ENCODE results near the gene MAN2A2. TPM values are rescaled to one million over a fixed set of nuclear protein-coding genes. Genes with fewer than 3 reads are reported as not detected.

The MAN2A2 gene
- total RNA-seq, 1 donor from 2014 or later, result 60.2 TPM

DNA sequence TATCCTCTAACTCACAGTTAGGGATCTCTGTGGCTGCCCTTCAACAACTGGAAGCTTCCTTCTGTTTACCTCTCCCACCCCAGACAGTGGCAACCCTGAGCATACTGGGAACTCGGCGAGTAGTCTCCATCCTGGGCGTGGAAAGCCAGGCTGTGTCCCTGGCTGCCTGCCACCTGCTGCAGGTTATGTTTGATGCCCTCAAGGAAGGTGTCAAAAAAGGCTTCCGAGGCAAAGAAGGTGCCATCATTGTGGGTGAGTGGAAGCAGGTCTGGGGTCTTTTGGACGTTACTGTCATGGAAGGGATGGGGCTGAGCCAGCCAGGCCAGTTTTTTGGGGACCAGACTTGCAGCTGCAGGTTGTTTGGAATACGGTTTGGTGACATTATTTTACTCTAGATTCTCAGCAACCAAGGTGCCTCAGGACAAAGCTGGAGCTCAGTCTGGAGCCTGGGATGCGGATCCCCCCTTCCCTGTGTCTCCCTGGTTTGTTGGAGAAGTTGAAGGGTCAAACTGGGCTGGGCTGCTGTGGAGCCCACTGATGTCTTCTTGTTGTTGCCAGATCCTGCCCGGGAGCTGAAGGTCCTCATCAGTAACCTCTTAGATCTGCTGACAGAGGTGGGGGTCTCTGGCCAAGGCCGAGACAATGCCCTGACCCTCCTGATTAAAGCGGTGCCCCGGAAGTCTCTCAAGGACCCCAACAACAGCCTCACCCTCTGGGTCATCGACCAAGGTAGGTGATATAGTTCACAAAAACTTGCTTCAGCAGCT is 39.4 kb downstream of the MAN2A2 start:
- Mint-ChIP-seq H3K36me3 (no peaks in the 10 kb centered on the region), H3K4me3 (no peak overlapping the region), H3K27ac (no peak overlapping the region), H3K4me1 (ENCODE audit: unreplicated experiment) (no peaks in the 10 kb centered on the region), H3K27me3 (no peaks in the 10 kb centered on the region), H3K9me3 (no peaks in the 10 kb centered on the region)
- DNase-seq (ENCODE audit: extremely low spot score, unreplicated experiment), result no peak
- TF ChIP-seq, protein P1, sequence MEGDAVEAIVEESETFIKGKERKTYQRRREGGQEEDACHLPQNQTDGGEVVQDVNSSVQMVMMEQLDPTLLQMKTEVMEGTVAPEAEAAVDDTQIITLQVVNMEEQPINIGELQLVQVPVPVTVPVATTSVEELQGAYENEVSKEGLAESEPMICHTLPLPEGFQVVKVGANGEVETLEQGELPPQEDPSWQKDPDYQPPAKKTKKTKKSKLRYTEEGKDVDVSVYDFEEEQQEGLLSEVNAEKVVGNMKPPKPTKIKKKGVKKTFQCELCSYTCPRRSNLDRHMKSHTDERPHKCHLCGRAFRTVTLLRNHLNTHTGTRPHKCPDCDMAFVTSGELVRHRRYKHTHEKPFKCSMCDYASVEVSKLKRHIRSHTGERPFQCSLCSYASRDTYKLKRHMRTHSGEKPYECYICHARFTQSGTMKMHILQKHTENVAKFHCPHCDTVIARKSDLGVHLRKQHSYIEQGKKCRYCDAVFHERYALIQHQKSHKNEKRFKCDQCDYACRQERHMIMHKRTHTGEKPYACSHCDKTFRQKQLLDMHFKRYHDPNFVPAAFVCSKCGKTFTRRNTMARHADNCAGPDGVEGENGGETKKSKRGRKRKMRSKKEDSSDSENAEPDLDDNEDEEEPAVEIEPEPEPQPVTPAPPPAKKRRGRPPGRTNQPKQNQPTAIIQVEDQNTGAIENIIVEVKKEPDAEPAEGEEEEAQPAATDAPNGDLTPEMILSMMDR (conservative IDR thresholded peaks at IDR 0.05), result no peak

DNA sequence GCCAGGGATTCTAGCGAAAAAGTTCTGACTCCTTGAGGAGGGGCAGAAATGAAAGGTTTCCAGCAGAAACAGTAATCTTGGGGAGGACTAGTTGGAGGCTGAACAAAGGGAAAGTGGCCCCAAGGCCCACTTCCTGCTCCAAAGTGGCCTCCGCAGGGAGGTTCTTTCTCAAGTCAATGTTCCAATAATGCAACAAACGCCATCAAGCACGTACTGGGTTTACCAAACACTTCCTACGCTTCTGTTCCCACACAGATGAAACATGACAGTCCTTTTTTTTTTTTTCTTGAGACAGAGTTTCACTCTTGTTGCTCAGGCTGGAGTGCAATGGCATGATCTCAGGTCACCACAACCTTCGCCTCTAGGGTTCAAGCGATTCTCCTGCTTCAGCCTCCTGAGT is 42.0 kb downstream of the MAN2A2 start:
- H3K4me3 Mint-ChIP-seq, result no peak overlapping the region
- H3K27ac Mint-ChIP-seq, result no peak overlapping the region

DNA sequence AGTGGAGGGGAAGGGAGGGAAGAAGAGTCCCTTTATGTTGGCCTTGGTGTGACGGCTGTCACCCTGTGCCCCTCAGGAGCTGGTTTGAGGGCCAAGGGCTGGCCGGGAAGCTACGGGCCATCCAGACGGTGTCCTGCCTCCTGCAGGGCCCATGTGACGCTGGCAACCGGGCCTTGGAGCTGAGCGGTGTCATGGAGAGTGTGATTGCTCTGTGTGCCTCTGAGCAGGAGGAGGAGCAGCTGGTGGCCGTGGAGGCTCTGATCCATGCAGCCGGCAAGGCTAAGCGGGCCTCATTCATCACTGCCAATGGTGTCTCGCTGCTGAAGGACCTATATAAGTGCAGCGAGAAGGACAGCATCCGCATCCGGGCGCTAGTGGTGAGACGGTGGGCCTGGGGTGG is 43.4 kb downstream of the MAN2A2 start:
- H3K4me1 Mint-ChIP-seq (ENCODE audit: unreplicated experiment), result no peaks in the 10 kb centered on the region
- no peaks in the 10 kb centered on the region for H3K27me3 Mint-ChIP-seq
- H3K27ac Mint-ChIP-seq, result no peak overlapping the region
- no peak for DNase-seq (ENCODE audit: extremely low spot score, unreplicated experiment)
- TF ChIP-seq, protein P1 (conservative IDR thresholded peaks at IDR 0.05), result no peak
- H3K9me3 Mint-ChIP-seq, result no peaks in the 10 kb centered on the region
- H3K4me3 Mint-ChIP-seq, result no peak overlapping the region
- H3K36me3 Mint-ChIP-seq, result no peaks in the 10 kb centered on the region

More for the DNA sequence above, 42.0 kb downstream of the MAN2A2 start:
- no peaks in the 10 kb centered on the region for H3K9me3 Mint-ChIP-seq
- TF ChIP-seq, protein P1 (conservative IDR thresholded peaks at IDR 0.05), result no peak
- H3K4me1 Mint-ChIP-seq (ENCODE audit: unreplicated experiment), result no peaks in the 10 kb centered on the region
- no peak for DNase-seq (ENCODE audit: extremely low spot score, unreplicated experiment)
- H3K27me3 Mint-ChIP-seq, result no peaks in the 10 kb centered on the region
- H3K36me3 Mint-ChIP-seq, result no peaks in the 10 kb centered on the region

DNA sequence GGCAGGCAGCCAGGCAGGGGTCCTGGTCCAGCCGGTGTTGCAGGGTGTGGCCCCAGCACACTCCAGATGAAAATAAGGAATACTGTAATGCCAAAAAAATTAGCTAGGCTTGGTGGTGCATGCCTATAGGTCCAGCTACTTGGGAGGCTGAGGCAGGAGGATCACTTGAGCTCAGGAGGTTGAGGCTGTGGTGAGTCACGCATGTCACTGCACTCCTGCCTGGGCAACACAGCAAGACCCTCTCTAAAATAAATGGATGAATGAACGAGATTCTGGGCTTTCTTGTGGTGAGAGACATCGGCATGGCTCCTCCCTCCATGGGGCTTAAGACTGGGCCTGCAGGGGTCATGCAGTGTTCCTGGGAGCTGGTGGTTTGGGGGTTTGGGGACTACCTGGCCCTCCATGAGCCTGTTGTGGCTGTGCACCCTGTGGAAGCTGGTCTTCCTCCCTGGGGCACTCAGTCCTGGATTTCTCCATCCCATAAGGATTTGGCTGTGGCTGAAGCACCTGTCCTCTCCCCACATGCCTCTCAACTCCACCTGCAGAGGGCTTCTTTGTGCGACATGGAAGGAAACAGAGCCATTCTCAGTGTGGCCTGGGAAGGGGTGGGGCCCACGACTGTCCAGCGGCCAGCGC is 44.0 kb downstream of the MAN2A2 start:
- Mint-ChIP-seq H3K9me3 (no peaks in the 10 kb centered on the region), H3K36me3 (peaks cover 3% of the 10 kb centered on the region), H3K27me3 (no peaks in the 10 kb centered on the region), H3K4me3 (no peak overlapping the region), H3K27ac (no peak overlapping the region), H3K4me1 (ENCODE audit: unreplicated experiment) (no peaks in the 10 kb centered on the region)
- no peak for DNase-seq (ENCODE audit: extremely low spot score, unreplicated experiment)
- TF ChIP-seq, protein P1 (conservative IDR thresholded peaks at IDR 0.05), result no peak

DNA sequence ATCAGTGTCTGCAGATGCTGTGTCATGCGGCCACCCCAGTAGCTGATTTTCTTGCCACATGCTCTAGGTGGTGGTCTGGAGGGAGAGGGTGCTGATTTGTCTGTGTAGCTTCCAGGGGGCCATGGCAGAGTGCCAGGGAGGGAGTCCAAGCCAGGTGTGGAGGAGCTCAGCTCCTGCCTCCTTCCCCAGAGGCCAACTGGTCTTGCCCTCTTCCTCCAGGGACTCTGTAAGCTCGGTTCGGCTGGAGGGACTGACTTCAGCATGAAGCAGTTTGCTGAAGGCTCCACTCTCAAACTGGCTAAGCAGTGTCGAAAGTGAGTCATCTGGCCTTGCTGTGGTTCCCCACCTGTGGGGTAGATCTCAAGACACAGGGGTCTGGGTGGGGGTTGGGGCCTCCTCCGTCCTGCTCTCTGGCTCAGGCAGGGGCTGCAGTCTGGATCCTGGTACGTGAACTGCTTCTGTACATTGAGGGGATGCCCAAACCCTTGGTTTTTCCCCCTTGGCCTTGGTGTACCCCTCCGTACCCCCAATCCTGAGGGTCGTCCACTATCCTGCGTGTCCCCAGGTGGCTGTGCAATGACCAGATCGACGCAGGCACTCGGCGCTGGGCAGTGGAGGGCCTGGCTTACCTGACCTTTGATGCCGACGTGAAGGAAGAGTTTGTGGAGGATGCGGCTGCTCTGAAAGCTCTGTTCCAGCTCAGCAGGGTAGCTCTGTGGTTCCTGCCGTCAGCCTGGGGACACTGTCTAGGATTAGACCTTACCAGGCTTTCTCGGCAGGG is 44.7 kb downstream of the MAN2A2 start:
- Mint-ChIP-seq H3K4me3 (no peak overlapping the region), H3K9me3 (no peaks in the 10 kb centered on the region), H3K27me3 (no peaks in the 10 kb centered on the region), H3K27ac (no peak overlapping the region), H3K36me3 (peaks cover 4% of the 10 kb centered on the region), H3K4me1 (ENCODE audit: unreplicated experiment) (no peaks in the 10 kb centered on the region)
- no peak for DNase-seq (ENCODE audit: extremely low spot score, unreplicated experiment)
- TF ChIP-seq, protein P1 (conservative IDR thresholded peaks at IDR 0.05), result no peak

All from type B pancreatic cell (in vitro differentiated cells).